Measurements from ENCODE around the gene DPP6.

Gene DPP6

GRCh38 chr7:154898973-154899855, 847.0 kb downstream of the DPP6 start:
- no peak overlapping the region for H3K27ac ChIP-seq
- H3K27me3 ChIP-seq = peaks cover 17% of the 10 kb centered on the region
- H3K36me3 ChIP-seq = no peaks in the 10 kb centered on the region
- no peak for TF ChIP-seq CTCF (IDR thresholded peaks at IDR 0.05)
- no peak overlapping the region for H3K4me3 ChIP-seq (ENCODE audit: low read depth in 1 of 2, low read length in 1 of 2)
- H3K9me3 ChIP-seq = no peaks in the 10 kb centered on the region
- no peaks in the 10 kb centered on the region for H3K4me1 ChIP-seq (ENCODE audit: control insufficient read depth in 1 of 2, insufficient read depth in 1 of 2, low read depth in 1 of 2, low read length in 1 of 2)

GRCh38 chr7:154899862-154900261, 847.7 kb downstream of the DPP6 start:
- Histone ChIP-seq H3K36me3 (no peaks in the 10 kb centered on the region), H3K9me3 (no peaks in the 10 kb centered on the region), H3K27me3 (peaks cover 17% of the 10 kb centered on the region), H3K27ac (no peak overlapping the region), H3K4me1 (ENCODE audit: control insufficient read depth in 1 of 2, insufficient read depth in 1 of 2, low read depth in 1 of 2, low read length in 1 of 2) (no peaks in the 10 kb centered on the region), H3K4me3 (ENCODE audit: low read depth in 1 of 2, low read length in 1 of 2) (no peak overlapping the region)
- no peak for TF ChIP-seq CTCF (IDR thresholded peaks at IDR 0.05)

GRCh38 chr7:154902600-154903082, 850.4 kb downstream of the DPP6 start:
- Histone ChIP-seq H3K27me3 (peaks cover 7% of the 10 kb centered on the region), H3K27ac (no peak overlapping the region), H3K9me3 (no peaks in the 10 kb centered on the region), H3K36me3 (no peaks in the 10 kb centered on the region), H3K4me3 (ENCODE audit: low read depth in 1 of 2, low read length in 1 of 2) (no peak overlapping the region), H3K4me1 (ENCODE audit: control insufficient read depth in 1 of 2, insufficient read depth in 1 of 2, low read depth in 1 of 2, low read length in 1 of 2) (no peaks in the 10 kb centered on the region)
- TF ChIP-seq CTCF (IDR thresholded peaks at IDR 0.05) = no peak

GRCh38 chr7:154903083-154903731, 851.0 kb downstream of the DPP6 start:
- H3K4me3 ChIP-seq (ENCODE audit: low read depth in 1 of 2, low read length in 1 of 2) = no peak overlapping the region
- H3K27ac ChIP-seq = no peak overlapping the region
- H3K4me1 ChIP-seq (ENCODE audit: control insufficient read depth in 1 of 2, insufficient read depth in 1 of 2, low read depth in 1 of 2, low read length in 1 of 2) = no peaks in the 10 kb centered on the region
- no peak for TF ChIP-seq CTCF (IDR thresholded peaks at IDR 0.05)
- H3K27me3 ChIP-seq = peaks cover 5% of the 10 kb centered on the region
- no peaks in the 10 kb centered on the region for H3K9me3 ChIP-seq
- no peaks in the 10 kb centered on the region for H3K36me3 ChIP-seq

- no peak overlapping the region for H3K27ac ChIP-seq
- no peak overlapping the region for H3K4me3 ChIP-seq (ENCODE audit: low read depth in 1 of 2, low read length in 1 of 2)
- TF ChIP-seq CTCF (IDR thresholded peaks at IDR 0.05) = no peak
- H3K27me3 ChIP-seq = no peaks in the 10 kb centered on the region
- H3K9me3 ChIP-seq = no peaks in the 10 kb centered on the region
- H3K36me3 ChIP-seq = no peaks in the 10 kb centered on the region
- no peaks in the 10 kb centered on the region for H3K4me1 ChIP-seq (ENCODE audit: control insufficient read depth in 1 of 2, insufficient read depth in 1 of 2, low read depth in 1 of 2, low read length in 1 of 2)
These were observed 852.9 kb downstream of the DPP6 start for GRCh38 chr7:154905146-154905545.

Data from neutrophil (primary cell).